GM21381 (cell line): Measurements from ENCODE around the gene LDHAL6B.

Experiments
- ATAC-seq: cut with Tn5 transposase; IDR thresholded peaks from one replicate; pipeline ENCODE4 v1.9.1; 2021; ENCODE audit warnings: mild to moderate bottlenecking, moderate library complexity; ENCODE audit not compliant: unreplicated experiment

The LDHAL6B gene

GRCh38 chr15:59249816-59250215 lies 43.2 kb downstream of the LDHAL6B start:
- ATAC-seq = no peak

GRCh38 chr15:59250249-59250648 lies 43.6 kb downstream of the LDHAL6B start:
- ATAC-seq = no peak

- ATAC-seq = peak; percentile 42
Measured at GRCh38 chr15:59251001-59251845, 44.6 kb downstream of the LDHAL6B start.

GRCh38 chr15:59252137-59252536 lies 45.5 kb downstream of the LDHAL6B start:
- ATAC-seq = no peak

GRCh38 chr15:59255680-59256336 lies 49.2 kb downstream of the LDHAL6B start:
- ATAC-seq = peak; percentile 37

- ATAC-seq = no peak
Measured at GRCh38 chr15:59256482-59256881, 49.8 kb downstream of the LDHAL6B start.

GRCh38 chr15:59257140-59257539 lies 50.5 kb downstream of the LDHAL6B start:
- ATAC-seq = no peak
